HG02970 (cell line): ENCODE data around the gene MRPL51.
"Not testable (repeated sequence)": the region's sequence is repeated elsewhere in the genome, so short reads cannot be mapped to it uniquely, and the experiment has no call there.

ENCODE experiments used
- ATAC-seq: cut with Tn5 transposase; IDR thresholded peaks from one replicate; pipeline ENCODE4 v1.9.1; 2021; ENCODE audit warnings: mild to moderate bottlenecking, moderate library complexity, moderate number of reproducible peaks; ENCODE audit not compliant: unreplicated experiment, low FRiP score

MRPL51 gene

GRCh38 chr12:6532051-6532926 is 39.2 kb upstream of the MRPL51 start:
- no peak for ATAC-seq

GRCh38 chr12:6530576-6531260 is 37.7 kb upstream of the MRPL51 start:
- ATAC-seq = no peak

GRCh38 chr12:6529291-6529737 is 36.3 kb upstream of the MRPL51 start:
- no peak for ATAC-seq

- no peak for ATAC-seq
Measured at GRCh38 chr12:6528539-6529235, 35.6 kb upstream of the MRPL51 start.

GRCh38 chr12:6527711-6528110 is 34.6 kb upstream of the MRPL51 start:
- ATAC-seq = no peak

- no peak for ATAC-seq
Measured at GRCh38 chr12:6526766-6527525, 33.9 kb upstream of the MRPL51 start.

- ATAC-seq = no peak
Measured at GRCh38 chr12:6526201-6526600, 33.1 kb upstream of the MRPL51 start.

- ATAC-seq = no peak
Measured at GRCh38 chr12:6524648-6525047, 31.6 kb upstream of the MRPL51 start.

GRCh38 chr12:6523708-6524107 is 30.6 kb upstream of the MRPL51 start:
- no peak for ATAC-seq

GRCh38 chr12:6522193-6522592 is 29.1 kb upstream of the MRPL51 start:
- ATAC-seq = no peak

GRCh38 chr12:6520186-6520585 is 27.1 kb upstream of the MRPL51 start:
- no peak for ATAC-seq

GRCh38 chr12:6508087-6508486 is 15.0 kb upstream of the MRPL51 start:
- ATAC-seq = no peak

- ATAC-seq = no peak
Measured at GRCh38 chr12:6507102-6507998, 14.3 kb upstream of the MRPL51 start.

- ATAC-seq = no peak
Measured at GRCh38 chr12:6500466-6500865, 7.4 kb upstream of the MRPL51 start.

GRCh38 chr12:6497291-6497690 is 4.2 kb upstream of the MRPL51 start:
- not testable (repeated sequence) for ATAC-seq

GRCh38 chr12:6494968-6495367 is 1.9 kb upstream of the MRPL51 start:
- no peak for ATAC-seq

GRCh38 chr12:6494258-6494743 is 1.2 kb upstream of the MRPL51 start:
- peak; percentile 39 for ATAC-seq

- ATAC-seq = peak; percentile 87
Measured at GRCh38 chr12:6493497-6494257, 615 bp upstream of the MRPL51 start, which contains the start of gene NCAPD2. NCAPD2 (plus strand) TSS chr12:6494102; CDS start chr12:6495099, 997 bp downstream.
